Peyer's patch (tissue), 4 donors: Measurements from ENCODE around the gene TRAF3.

Experiments used
- CTCF ChIP-seq, 6 experiments: fragments of 450-650 bp in 4 of 6; fragments of 200-600 bp in 2 of 6; sonication (generic) in 1 of 6; IDR thresholded peaks; one replicate each; pipeline ENCODE4 v1.5.1; 2017 to 2019; ENCODE audit warnings: antibody characterized with exemption in 6 of 6, mild to moderate bottlenecking in 3 of 6, moderate library complexity in 1 of 6
- POLR2A ChIP-seq, 2 donors: fragments of 450-650 bp; IDR thresholded peaks; one replicate each; pipeline ENCODE4 v1.5.1; 2017; ENCODE audit warnings: antibody characterized with exemption in 2 of 2, mild to moderate bottlenecking in 2 of 2, moderate library complexity in 2 of 2

GRCh38 chr14:102902523-102903247 is 125.4 kb downstream of the TRAF3 start:
- TF ChIP-seq CTCF (IDR thresholded peaks at IDR 0.05) (no peak), POLR2A (IDR thresholded peaks at IDR 0.05) (no peak)
